HAP-1 (cell line): ENCODE results near the gene BRAF.
"Not testable (repeated sequence)": the region's sequence is repeated elsewhere in the genome, so short reads cannot be mapped to it uniquely, and the experiment has no call there.

Source experiments
- DNase-seq, 2 experiments: peaks; one replicate each; pipeline ENCODE4 v3.0.0-alpha.2; 2016 to 2020; ENCODE audit warnings: low spot score in 2 of 2
- H3K27me3 ChIP-seq: fragments of 250-450 bp; sonication (Bioruptor Pico); 2 replicates; pipeline ENCODE4 v1.5.1; 2020; ENCODE audit warnings: low read depth, mild to moderate bottlenecking, moderate library complexity
- H3K36me3 ChIP-seq: fragments of 250-450 bp; sonication (Bioruptor Pico); replicated peaks from 2 replicates; pipeline ENCODE4 v1.5.1; 2020; ENCODE audit warnings: mild to moderate bottlenecking
- H3K4me1 ChIP-seq: fragments of 250-450 bp; sonication (Bioruptor Pico); 2 replicates; pipeline ENCODE4 v1.5.1; 2020; ENCODE audit warnings: mild to moderate bottlenecking
- H3K4me3 ChIP-seq: fragments of 250-450 bp; sonication (Bioruptor Pico); 2 replicates; pipeline ENCODE4 v1.5.1; 2020; ENCODE audit warnings: mild to moderate bottlenecking, moderate library complexity
- H3K9me3 ChIP-seq: fragments of 250-450 bp; sonication (Bioruptor Pico); 2 replicates; pipeline ENCODE4 v1.5.1; 2020; ENCODE audit warnings: mild to moderate bottlenecking, moderate library complexity
- in situ Hi-C: fragments of 300-500 bp; cut with MboI; formaldehyde crosslinking; loops from 3 replicates; pipeline ENCODE4 v1.14.3; 2020; ENCODE audit warnings: low sequenced_read_pairs, inconsistent platforms, mixed read lengths

The BRAF gene

DNA sequence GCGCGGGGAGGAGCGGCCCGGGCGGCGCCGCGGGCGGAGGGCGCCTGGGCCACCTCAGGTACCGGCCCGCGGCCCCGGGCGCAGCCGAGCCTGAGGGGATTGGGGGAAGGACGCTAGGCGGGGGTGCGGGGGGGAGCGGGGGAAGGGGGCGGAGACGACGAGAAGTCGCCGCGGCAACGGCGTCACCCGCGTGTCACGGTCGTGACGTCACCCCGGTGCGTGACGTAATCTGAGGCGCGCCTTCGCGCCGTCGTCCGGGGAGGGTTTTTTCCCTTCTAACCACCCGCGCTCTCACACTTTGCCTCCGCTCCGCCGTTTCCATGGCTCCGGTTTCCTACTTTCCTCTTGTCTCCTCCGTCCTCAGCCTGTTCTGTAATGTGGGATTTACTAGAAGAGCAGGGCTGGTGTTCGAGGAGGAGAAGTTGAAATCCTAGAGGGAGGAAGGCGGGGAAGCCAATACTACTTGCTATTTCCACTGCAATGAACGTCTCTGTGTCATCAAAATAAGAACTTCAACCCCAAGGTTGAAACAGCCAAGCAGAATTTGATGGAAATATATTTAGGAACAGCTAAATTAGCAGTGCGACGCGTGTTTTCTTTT, at the start of gene BRAF:
TSS of gene BRAF (minus strand) at position 109 of the 601 bp plus-strand sequence. CDS start 226 bp downstream, outside the sequence.
- in situ Hi-C loops = no loop called here
- H3K36me3 ChIP-seq = no peaks in the 10 kb centered on the region
- peak; percentile 45 to 89 for DNase-seq
- peaks cover 12% of the 10 kb centered on the region; the same call in 1 of the 2 replicates for H3K4me1 ChIP-seq
- H3K4me3 ChIP-seq = peak within 1 kb of the TSS; percentile 91
- no peaks in the 10 kb centered on the region for H3K9me3 ChIP-seq
- no peaks in the 10 kb centered on the region for H3K27me3 ChIP-seq

DNA sequence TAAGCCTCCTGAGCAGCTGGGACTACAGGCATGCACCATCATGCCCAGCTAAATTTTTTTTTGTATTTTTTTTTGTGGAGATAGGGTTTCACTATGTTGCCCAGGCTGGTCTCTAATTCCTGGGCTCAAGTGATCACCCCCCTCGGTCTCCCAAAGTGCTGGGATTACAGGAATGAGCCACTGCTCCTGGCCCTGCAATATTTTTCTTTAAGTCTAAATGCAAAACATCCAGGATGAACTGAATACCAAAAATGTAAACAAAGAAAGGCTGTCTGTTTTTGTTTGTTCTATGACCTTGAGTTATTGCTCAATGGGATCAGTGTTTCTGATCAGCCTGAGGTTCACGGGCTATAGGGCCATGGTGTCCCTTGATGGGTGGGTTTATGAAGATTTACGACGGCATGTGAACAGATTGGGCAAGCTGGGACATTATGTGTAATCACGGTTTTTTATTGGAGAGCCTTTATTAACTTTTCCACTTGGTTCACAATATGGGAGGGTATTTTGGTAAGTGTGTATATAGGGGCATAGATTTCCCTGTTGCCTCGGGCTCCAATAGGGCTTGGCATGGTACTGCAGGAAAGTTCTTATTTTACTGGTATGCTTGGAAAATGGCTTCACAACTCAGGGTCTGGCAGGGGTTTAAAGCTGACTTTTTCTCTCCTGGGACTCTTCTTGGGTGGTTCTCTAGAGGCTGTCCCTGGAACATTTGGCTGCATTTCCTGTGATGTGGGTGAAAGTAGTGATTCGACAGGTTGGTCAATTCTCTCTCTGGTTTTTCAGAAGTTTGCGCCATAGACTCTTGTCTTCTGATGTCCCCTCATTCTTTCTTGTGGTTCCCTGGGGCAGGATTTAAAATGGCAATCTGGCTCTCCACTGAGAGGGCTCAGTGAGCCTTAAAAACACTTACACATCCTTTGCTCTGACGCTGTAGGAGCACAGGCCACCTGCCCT, 48.4 kb upstream of the BRAF start:
- Histone ChIP-seq H3K36me3 (no peaks in the 10 kb centered on the region), H3K4me3 (no peak overlapping the region), H3K4me1 (peaks cover 5% of the 10 kb centered on the region; the same call in 1 of the 2 replicates), H3K9me3 (no peaks in the 10 kb centered on the region), H3K27me3 (no peaks in the 10 kb centered on the region)
- in situ Hi-C loops = no loop called here
- peak; percentile 12 to 23 for DNase-seq

DNA sequence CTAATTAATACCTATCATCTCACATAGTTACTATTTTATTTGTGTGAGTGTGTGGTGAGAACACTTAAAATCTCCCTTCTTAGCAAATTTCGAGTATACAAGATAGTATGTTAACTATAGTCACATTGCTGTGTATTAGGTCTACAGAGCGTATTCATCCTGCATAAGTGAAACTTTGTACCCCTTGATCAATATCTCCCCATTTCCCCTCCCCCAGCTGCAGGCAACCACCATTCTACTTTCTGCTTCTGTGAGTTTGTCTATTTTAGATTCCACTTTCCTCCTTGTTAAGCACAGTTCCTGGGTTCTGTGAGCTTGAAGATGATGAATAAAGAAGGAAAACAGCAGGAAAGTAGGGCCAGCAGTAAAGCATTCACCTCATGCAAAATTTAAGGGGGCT, 47.6 kb upstream of the BRAF start:
- Histone ChIP-seq H3K27me3 (no peaks in the 10 kb centered on the region), H3K4me3 (no peak overlapping the region), H3K4me1 (peaks cover 5% of the 10 kb centered on the region; the same call in 1 of the 2 replicates), H3K9me3 (no peaks in the 10 kb centered on the region), H3K36me3 (no peaks in the 10 kb centered on the region)
- in situ Hi-C loops = no loop called here
- no peak for DNase-seq

DNA sequence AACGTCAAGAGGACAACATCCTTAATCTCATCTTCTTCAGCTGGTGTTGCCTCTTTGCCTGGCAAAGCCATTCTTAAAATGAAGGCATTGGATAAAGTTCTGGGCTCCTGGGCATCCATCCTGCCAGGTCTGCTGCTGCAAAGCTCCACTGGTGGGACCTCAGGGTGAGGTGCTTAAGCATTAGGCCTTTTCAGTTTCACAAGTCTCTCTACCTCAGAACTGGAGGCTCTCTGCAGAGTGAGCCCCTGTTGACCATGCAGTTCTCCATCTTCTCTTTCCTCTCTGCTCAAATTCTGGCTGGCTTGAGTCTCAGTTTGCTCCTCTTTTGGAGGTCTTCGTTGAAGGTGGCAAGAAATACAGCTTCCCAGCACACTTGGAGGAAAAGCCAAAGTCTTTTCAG, 42.7 kb upstream of the BRAF start:
- DNase-seq = no peak
- H3K27me3 ChIP-seq = peaks cover 3% of the 10 kb centered on the region; the same call in 1 of the 2 replicates
- H3K4me1 ChIP-seq = no peaks in the 10 kb centered on the region
- no peak overlapping the region for H3K4me3 ChIP-seq
- no peaks in the 10 kb centered on the region for H3K9me3 ChIP-seq
- H3K36me3 ChIP-seq = no peaks in the 10 kb centered on the region
- in situ Hi-C loops = no loop called here

DNA sequence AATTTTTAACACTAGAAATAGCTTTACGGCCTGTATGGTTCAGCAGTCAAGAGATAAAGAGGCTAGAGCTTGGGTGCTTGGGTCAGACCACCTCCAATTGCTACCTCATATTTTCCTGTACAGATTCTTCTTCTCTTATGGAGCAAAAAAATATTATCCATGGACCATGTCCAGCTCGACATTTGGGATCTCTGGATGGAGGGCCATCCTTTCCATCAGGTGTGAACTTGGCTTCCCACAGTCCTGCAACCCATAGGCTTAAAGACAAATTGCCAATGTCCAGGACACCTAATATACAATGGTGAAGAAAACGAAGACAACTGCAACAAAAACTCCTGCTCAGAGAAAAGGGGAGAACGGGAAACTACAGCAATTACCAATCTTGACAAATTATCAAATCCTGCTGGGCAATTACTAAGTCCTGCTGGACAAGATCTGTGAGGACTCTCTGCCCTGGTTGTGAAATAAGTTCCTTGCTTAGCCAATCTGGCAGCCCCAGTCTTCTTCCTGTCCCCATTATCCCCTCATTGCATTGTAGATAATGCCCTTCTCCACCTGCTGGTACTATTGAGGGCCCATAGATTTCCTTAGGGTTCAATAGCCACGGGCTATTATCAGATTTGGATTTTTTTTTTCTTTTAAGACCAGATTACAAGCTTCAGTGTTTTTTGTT, 42.0 kb upstream of the BRAF start:
- H3K27me3 ChIP-seq = peaks cover 3% of the 10 kb centered on the region; the same call in 1 of the 2 replicates
- in situ Hi-C loops = no loop called here
- no peaks in the 10 kb centered on the region for H3K4me1 ChIP-seq
- no peaks in the 10 kb centered on the region for H3K36me3 ChIP-seq
- no peaks in the 10 kb centered on the region for H3K9me3 ChIP-seq
- no peak for DNase-seq
- H3K4me3 ChIP-seq = no peak overlapping the region

DNA sequence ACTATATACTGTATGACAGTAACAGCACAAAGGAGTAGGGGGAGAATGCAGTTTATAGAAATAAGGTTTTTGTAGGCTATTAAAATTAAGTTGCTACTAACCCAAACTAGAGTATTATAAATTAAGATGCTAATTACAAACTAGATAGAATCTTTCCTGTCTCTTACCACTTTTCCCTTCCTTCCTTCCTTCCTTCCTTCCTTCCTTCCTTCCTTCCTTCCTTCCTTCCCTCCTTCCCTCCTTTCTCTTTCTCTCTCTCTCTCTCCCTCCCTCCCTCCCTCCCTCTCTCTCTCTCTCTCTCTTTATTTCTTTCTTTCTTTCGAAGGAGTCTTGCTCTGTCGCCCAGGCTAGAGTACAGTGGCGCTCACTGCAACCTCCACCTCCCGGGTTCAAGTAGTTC, 36.4 kb upstream of the BRAF start:
- peaks cover 3% of the 10 kb centered on the region; the same call in 1 of the 2 replicates for H3K27me3 ChIP-seq
- no peaks in the 10 kb centered on the region for H3K36me3 ChIP-seq
- H3K4me1 ChIP-seq = no peaks in the 10 kb centered on the region
- no peak for DNase-seq
- H3K4me3 ChIP-seq = no peak overlapping the region
- in situ Hi-C loops = no loop called here
- H3K9me3 ChIP-seq = peaks cover 3% of the 10 kb centered on the region; the same call in 1 of the 2 replicates

DNA sequence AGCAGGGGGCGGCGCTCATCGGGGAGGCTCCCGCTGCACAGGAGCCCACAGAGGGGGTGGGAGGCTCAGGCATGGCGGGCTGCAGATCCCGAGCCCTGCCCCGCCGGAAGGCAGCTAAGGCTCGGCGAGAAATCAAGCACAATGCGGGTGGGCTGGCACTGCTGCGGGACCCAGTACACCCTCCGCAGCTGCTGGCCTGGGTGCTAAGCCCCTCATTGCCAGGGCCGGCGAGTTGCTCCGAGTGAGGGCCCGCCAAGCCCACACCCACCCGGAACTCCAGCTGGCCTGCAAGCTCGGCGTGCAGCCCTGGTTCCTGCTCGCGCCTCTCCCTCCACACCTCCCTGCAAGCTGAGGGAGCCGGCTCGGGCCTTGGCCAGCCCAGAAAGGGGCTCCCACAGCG, 32.3 kb upstream of the BRAF start:
- DNase-seq, H3K36me3 ChIP-seq, H3K4me1 ChIP-seq, H3K4me3 ChIP-seq, H3K27me3 ChIP-seq, in situ Hi-C loops, H3K9me3 ChIP-seq: not testable (repeated sequence)

DNA sequence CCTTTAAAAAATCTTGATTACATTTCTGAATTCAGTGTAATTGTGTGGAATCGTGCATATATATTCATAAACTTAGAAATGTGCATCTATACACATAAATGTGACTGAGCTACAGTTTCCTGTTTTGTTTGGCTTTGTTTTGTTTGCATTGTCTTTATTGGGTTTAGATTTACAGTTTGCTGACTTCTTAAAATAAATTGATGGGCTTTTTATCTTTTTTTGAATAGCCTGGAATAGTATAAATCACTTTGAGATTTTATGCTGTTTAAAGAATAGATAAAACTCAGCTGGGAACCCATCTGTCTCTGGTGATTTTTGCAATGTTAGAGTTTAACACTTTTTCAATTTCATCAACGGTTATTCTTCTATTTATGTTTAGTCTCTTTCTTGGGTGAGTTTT, 21.2 kb upstream of the BRAF start:
- Histone ChIP-seq H3K4me1 (no peaks in the 10 kb centered on the region), H3K36me3 (no peaks in the 10 kb centered on the region), H3K4me3 (no peak overlapping the region), H3K27me3 (peaks cover 6% of the 10 kb centered on the region; the same call in 1 of the 2 replicates), H3K9me3 (no peaks in the 10 kb centered on the region)
- in situ Hi-C loops = no loop called here
- DNase-seq = no peak

DNA sequence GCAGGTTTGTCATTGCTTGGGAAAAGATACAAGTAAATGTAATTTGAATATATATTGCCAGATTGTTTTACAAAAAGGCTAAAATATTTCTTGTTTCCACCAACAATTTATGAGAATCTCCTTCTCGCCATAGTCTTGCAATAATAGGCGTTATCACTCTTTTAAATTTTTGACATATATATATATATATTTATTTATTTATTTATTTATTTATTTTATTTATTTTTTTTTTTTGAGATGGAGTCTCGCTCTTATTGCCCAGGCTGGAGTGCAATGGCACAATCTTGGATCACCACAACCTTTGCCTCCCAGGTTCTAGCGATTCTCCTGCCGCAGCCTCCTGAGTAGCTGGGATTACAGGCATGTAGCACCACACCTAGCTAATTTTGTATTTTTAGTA, 17.5 kb upstream of the BRAF start:
- H3K36me3 ChIP-seq, H3K4me3 ChIP-seq, H3K4me1 ChIP-seq, in situ Hi-C loops, DNase-seq, H3K9me3 ChIP-seq, H3K27me3 ChIP-seq: not testable (repeated sequence)

DNA sequence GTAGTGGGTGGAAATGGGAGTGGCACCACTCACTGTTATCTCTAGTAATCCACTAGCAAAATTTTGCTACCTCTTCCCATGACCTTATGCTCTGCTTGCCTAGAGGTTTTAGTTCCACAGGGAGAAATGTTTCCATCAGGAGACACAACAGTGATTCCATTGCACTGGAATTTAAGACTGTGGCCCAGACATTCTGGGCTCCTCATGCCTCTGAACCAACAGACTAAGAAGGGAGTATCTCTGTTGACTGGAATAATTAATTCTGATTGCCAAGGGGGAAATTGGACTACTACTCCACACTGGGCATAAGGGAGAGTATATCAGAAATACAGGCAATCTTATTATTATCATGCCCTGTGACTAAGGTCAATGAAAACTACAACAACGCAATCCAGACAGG, 16.2 kb upstream of the BRAF start:
- Histone ChIP-seq H3K27me3 (peaks cover 4% of the 10 kb centered on the region; the same call in 1 of the 2 replicates), H3K9me3 (no peaks in the 10 kb centered on the region), H3K36me3 (no peaks in the 10 kb centered on the region), H3K4me1 (no peaks in the 10 kb centered on the region), H3K4me3 (no peak overlapping the region)
- in situ Hi-C loops = no loop called here
- DNase-seq = no peak

DNA sequence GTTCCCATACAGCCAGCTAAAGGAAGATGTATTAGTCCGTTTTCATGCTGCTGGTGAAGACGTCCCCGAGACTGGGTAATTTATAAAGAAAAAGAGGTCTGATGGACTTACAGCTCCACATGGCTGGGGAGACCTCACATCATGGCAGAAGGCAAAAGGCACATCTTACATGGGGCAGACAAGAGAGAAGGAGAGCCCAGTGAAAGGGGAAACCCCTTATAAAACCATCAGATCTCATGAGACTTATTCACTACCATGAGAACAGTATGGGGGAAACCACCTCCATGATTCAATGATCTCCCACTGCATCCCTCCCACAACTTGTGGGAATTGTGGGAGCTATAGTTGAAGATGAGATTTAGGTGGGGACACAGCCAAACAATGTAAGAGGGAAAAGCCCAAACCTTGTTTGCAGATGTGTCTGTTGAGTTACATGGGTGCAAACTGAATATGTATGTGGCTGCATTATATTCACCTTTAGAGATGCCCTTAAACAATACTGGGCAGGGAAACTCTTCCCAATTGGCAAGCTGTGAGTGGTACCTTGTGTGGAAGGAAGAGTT, 13.1 kb upstream of the BRAF start:
- no peaks in the 10 kb centered on the region for H3K9me3 ChIP-seq
- DNase-seq = no peak
- H3K4me3 ChIP-seq = no peak overlapping the region
- no peaks in the 10 kb centered on the region for H3K4me1 ChIP-seq
- in situ Hi-C loops = no loop called here
- no peaks in the 10 kb centered on the region for H3K27me3 ChIP-seq
- H3K36me3 ChIP-seq = no peaks in the 10 kb centered on the region

DNA sequence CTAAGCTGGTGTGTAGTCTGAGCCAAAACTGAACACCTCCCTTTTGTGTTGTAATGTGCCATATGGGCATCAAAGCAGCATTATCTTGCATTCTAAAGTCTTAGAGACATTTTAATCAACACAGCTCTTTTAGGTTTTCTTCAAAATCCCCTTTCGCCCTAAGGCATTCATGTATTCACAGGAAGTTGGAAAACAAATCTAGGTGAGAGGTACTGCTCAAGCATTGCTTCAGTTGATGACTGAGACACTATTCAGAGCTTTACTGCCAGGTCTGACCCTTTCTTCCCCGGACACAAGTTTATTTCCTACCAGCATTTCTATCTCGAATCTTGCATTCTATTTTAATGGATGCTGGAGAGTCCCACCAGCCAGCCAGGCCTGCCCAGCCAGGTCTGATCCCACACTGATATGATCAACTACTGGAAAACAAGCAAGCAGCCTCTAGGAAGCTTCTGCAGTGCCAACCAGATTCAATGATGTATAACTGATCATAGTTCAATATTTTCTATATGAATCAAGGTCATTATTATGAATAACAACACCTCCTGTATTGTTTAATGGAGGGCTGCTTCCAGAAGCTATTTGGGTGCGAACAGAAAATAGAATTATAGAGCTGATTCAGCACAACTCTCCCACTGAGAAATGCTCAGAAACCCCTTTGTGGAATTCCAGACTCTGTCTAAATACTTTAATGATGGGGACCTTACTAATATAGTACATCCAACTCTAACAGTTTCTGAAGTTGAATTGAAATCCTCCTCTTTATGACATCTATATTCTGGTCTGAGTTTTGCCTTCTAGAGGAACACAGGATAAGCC, 4.0 kb upstream of the BRAF start:
- Histone ChIP-seq H3K4me1 (peaks cover 3% of the 10 kb centered on the region; the same call in 1 of the 2 replicates), H3K4me3 (no peak overlapping the region), H3K27me3 (no peaks in the 10 kb centered on the region), H3K9me3 (no peaks in the 10 kb centered on the region), H3K36me3 (no peaks in the 10 kb centered on the region)
- in situ Hi-C loops = no loop called here
- no peak for DNase-seq

DNA sequence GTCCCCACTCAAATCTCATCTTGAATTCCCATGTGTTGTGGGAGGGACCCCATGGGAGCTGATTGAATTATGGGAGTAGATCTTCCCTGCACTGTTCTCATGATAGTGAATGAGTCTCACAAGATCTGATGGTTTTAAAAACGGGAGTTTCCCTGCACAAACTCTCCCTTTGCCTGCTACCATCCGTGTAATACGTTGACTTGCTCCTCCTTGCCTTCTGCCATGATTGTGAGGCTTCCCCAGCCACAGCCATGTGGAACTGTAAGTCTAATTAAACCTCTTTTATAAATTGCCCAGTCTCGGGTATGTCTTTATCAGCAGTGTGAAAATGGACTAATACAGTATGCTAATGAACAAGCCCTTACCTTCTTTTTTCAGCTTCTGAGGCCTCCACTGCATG, 3.2 kb upstream of the BRAF start:
- H3K27me3 ChIP-seq, H3K4me1 ChIP-seq, DNase-seq, in situ Hi-C loops, H3K4me3 ChIP-seq, H3K36me3 ChIP-seq, H3K9me3 ChIP-seq: not testable (repeated sequence)
